ENCODE data around the gene KCTD16. TPM values are rescaled to one million over a fixed set of nuclear protein-coding genes. Genes with fewer than 3 reads are reported as not detected.

KCTD16 gene
- total RNA-seq, 1 donor from 2014 or later, result 0.03 TPM

- ATAC-seq (no peak), DNase-seq (ENCODE audit: missing footprints) (no peak)
- intact Hi-C loops (cut with DNase I), result no loop called here
These were observed 293.6 kb downstream of the KCTD16 start for GRCh38 chr5:144464306-144464705.

DNA sequence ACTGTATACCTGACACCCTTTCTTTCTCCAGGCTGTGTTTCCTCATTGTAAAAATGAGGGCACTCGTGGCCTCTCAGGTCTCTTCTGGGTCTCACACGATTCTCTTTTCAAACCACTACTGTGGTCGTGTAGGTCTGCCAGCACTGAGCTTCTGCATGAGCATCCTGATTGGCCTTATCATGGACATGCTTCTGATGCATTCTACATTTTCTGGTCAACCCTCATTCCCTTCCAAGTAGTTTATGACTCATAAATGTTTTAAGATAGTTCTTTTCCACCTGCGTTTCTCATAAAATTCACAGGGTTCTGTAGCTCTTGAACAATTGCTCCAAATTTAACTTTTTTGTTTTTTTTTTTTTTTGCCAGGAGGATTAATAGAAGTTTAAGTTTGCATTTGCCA lies 294.8 kb downstream of the KCTD16 start:
- DNase-seq (ENCODE audit: missing footprints) (no peak), ATAC-seq (no peak)
- intact Hi-C loops (cut with DNase I), result no loop called here

GRCh38 chr5:144467792-144468191 lies 297.1 kb downstream of the KCTD16 start:
- peak; percentile 13 for ATAC-seq
- intact Hi-C loops (cut with DNase I), result no loop called here
- no peak for DNase-seq (ENCODE audit: missing footprints)

DNA sequence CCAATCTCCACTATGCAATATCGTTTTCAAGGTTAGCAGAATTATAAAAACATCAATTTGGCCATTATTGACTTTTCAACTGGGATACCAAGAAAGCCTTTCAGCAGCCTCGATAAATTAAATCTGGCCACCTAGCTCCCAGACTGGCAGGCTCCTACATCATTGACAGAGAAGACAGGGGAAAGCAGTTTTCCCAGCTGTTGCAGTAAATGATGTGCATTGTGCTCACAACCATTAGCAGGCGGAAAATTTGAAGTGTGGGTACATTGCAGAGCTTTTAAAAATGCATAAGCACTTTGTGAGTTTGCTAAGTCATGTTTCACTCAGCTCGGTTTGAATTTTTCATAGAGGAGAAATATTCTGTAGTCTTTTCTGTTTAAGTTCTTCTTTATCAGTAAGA lies 297.9 kb downstream of the KCTD16 start:
- intact Hi-C loops (cut with DNase I), result no loop called here

DNA sequence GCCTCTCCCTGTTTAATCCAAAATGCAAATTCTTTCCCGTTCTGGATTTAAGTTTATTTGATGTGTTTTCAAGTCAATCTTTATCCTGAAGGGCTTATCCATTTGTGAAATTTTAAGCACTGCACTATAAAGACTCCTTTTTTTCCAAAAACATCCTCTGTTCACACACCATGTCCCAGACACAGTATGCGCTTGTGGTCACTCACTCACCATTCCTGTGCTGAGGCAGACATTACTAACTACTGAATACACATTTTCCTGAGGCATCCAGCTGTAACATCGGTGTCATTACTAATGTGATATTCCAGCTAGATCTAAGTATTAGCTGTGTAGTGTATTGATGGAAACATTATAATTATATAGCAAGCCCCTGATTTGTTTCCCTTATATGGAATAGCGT lies 298.4 kb downstream of the KCTD16 start:
- DNase-seq (ENCODE audit: missing footprints), result no peak
- intact Hi-C loops (cut with DNase I), result no loop called here
- ATAC-seq, result no peak

More for the DNA sequence above, 297.9 kb downstream of the KCTD16 start:
- DNase-seq (ENCODE audit: missing footprints) (no peak), ATAC-seq (no peak)

DNA sequence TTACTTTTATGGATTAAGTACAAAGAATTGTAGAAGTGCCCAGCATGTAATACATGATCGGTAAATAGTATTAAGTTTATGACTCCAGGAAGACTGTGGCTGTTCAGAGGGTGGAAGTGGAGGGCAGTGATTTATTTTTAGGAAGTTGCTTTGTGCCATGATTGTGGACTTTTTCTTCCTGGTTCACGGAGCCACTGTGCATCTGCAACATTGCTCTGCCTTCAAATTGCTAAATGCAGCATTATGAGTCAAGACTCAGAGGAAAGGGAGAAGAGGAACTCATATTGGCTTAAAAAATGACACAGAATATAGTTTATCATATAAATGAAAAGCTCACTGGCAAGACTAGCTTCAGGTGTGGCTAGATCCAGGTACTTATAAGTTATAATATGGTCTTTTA lies 301.5 kb downstream of the KCTD16 start:
- ATAC-seq (no peak), DNase-seq (ENCODE audit: missing footprints) (no peak)
- intact Hi-C loops (cut with DNase I), result no loop called here

GRCh38 chr5:144473650-144474049 lies 303.0 kb downstream of the KCTD16 start:
- ATAC-seq, result no peak
- intact Hi-C loops (cut with DNase I), result no loop called here
- DNase-seq (ENCODE audit: missing footprints), result no peak

- DNase-seq (ENCODE audit: missing footprints) (no peak), ATAC-seq (no peak)
- intact Hi-C loops (cut with DNase I), result no loop called here
These were observed 307.9 kb downstream of the KCTD16 start for GRCh38 chr5:144478565-144478964.

GRCh38 chr5:144481861-144482260 lies 311.2 kb downstream of the KCTD16 start:
- intact Hi-C loops (cut with DNase I), result no loop called here
- ATAC-seq (no peak), DNase-seq (ENCODE audit: missing footprints) (no peak)

DNA sequence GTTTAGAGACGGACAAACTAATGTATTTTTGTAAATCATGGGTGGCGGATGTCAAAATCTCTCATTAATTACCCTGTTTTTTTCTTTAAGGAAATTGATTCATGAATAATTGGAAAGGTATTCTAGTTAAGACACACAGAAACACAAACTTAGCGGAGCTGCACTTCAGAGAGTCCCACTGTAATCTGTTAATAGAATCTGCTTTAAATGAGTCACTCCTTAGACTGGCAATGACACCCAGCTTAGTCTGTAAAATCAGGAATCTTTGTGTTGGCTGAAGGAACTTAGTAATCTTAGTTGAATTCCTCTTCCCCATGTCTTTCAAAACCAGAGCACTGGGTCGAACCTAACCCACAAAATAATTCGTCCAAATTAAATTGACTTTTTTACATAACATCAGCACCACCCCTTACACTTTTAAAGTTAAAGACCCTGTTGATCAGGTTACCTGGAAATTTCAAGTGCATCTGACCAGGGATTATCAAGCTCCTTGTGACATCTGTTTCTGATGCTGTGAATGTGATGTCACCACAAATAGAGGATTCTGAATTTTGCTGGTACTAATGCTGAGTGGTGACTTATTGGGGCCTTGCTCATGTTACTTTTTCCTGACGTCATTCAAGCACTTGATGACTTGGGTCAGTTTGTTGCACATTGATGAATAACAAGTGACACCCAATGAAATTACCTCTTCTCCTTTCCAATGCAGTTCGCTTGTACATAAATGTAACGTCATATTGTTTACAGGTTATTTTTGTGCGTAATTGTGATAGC lies 313.6 kb downstream of the KCTD16 start:
- intact Hi-C loops (cut with DNase I), result no loop called here
- no peak for ATAC-seq
- no peak for DNase-seq (ENCODE audit: missing footprints)

DNA sequence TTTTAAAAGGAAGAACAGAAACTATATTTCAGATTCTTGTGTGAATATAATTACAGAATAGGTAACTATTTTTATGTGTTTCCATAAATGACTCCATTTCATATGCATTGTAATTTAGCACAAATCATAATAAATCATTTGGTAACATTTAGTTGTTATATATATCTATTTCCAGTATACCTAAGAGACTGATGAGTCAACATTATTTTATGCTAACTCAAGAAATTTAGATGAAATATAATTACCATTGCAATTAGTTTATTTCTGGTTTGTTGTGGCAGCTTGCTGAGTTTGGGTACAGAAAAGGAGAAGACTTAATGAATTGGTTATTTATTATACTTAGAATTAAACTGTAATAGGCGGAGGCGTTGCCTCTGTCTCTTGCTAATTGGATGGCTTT lies 314.9 kb downstream of the KCTD16 start:
- intact Hi-C loops (cut with DNase I), result no loop called here
- no peak for DNase-seq (ENCODE audit: missing footprints)
- no peak for ATAC-seq

- no peak for ATAC-seq
- DNase-seq (ENCODE audit: missing footprints), result no peak
- intact Hi-C loops (cut with DNase I), result no loop called here
These were observed 316.5 kb downstream of the KCTD16 start for GRCh38 chr5:144487207-144487606.

GRCh38 chr5:144487761-144488160 lies 317.1 kb downstream of the KCTD16 start:
- intact Hi-C loops (cut with DNase I), result no loop called here
- DNase-seq (ENCODE audit: missing footprints), result no peak
- no peak for ATAC-seq

DNA sequence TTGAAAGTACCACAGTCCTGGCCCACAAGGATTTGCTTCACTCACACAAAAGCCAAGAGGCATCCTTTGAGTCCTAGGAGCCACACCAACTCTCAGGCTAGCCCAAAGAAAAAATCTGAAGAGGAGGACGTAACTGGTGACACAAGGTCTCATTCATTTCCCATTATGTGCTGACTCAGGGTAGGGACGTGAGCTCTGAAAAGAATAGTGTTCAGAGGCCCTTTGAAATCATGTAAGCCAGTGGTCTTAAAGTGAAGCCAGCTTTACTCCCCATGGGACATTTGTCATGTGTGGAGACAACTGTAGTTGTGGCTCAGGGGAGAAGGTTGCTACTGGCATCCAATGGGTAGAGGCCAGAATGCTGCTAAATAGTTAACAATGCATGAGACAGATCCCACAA lies 332.4 kb downstream of the KCTD16 start:
- no peak for DNase-seq (ENCODE audit: missing footprints)
- intact Hi-C loops (cut with DNase I), result no loop called here

DNA sequence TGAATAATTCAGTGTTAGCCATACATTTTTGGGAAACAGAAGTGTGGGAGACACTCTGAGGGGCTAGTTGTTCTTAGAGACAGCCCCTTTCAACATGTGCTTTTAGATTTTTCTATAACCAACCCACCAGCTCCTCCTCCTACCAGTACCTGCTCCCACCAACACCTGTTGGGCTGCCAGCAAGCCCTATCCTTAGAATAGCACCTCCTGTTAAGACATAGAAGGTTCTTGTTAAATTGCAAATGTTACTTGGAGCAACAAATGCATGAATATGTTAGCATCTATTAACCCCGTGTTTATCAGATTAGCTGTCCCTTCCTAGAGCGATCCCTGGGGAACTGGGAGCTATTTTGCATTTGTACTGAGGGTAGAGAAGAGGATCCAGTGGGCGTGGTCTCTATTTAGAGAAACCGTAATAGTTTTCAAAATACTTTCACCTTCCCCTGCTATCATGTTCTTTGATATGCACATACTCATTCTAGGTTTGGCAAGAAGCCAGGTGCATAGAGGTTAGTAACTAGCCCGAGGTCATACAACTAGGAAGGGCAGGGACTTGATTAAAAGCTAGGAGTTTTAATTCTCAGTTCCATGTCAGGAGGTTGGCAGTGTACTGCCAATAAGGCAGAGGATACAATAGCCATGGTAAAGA lies 334.4 kb downstream of the KCTD16 start:
- DNase-seq (ENCODE audit: missing footprints) (no peak), ATAC-seq (no peak)
- intact Hi-C loops (cut with DNase I), result no loop called here

More for the DNA sequence above, 332.4 kb downstream of the KCTD16 start:
- no peak for ATAC-seq

- ATAC-seq (no peak), DNase-seq (ENCODE audit: missing footprints) (peak; percentile 25)
- intact Hi-C loops (cut with DNase I), result no loop called here
These were observed 340.3 kb downstream of the KCTD16 start for GRCh38 chr5:144510845-144511579.

GRCh38 chr5:144511580-144512072 lies 341.0 kb downstream of the KCTD16 start:
- ATAC-seq (no peak), DNase-seq (ENCODE audit: missing footprints) (no peak)
- intact Hi-C loops (cut with DNase I), result no loop called here

- no peak for ATAC-seq
- intact Hi-C loops (cut with DNase I), result no loop called here
- no peak for DNase-seq (ENCODE audit: missing footprints)
These were observed 352.0 kb downstream of the KCTD16 start for GRCh38 chr5:144522698-144523097.

DNA sequence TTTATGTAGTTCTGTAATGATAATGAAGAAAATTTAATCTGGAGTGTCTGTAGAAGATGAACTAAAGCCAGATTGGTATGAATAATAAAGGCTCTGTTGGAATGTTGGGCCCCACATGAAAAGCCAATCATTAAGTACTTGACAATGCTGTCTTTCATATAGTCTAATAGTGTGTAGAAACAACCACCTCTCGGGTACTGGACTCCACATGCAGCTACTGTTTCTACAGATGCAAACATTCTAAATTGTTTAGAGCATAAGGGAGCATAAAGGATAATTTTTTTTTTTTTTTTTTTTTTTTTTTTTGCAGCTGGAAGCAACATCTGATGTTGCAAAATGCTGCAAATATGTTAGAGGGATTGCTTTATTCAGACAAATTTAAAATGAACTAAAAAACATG lies 354.3 kb downstream of the KCTD16 start:
- ATAC-seq, result no peak
- intact Hi-C loops (cut with DNase I), result no loop called here

GRCh38 chr5:144531188-144531587 lies 360.5 kb downstream of the KCTD16 start:
- DNase-seq (ENCODE audit: missing footprints) (no peak), ATAC-seq (no peak)
- intact Hi-C loops (cut with DNase I), result no loop called here

More for the DNA sequence above, 354.3 kb downstream of the KCTD16 start:
- no peak for DNase-seq (ENCODE audit: missing footprints)

Measured in Right ventricle myocardium inferior (tissue), 1 donor.